IMR-90 (cell line): ENCODE measurements around the gene RAB37. TPM values are rescaled to one million over a fixed set of nuclear protein-coding genes. Genes with fewer than 3 reads are reported as not detected.

Source experiments
- ATAC-seq: fragments of 200-7000 bp; cut with Tn5 transposase; 2 replicates; pipeline ENCODE4 v1.9.1; 2020; ENCODE audit warnings: low read depth, mild to moderate bottlenecking, moderate library complexity
- BruUV-seq: library from RNA; stranded (reverse); fragments of 400-500 nt; replicated peaks from 2 replicates; lab custom pipeline; 2021; lab: Mats Ljungman, UMichigan
- CTCF ChIA-PET: fragments of 300-600 bp; formaldehyde crosslinking; extraction: SDS; loops from one replicate; lab custom pipeline; 2021; ENCODE audit warnings: antibody characterized with exemption; lab: Yijun Ruan, JAX
- POLR2A ChIA-PET: fragments of 300-600 bp; sonication (Branson Sonifier 250); formaldehyde crosslinking; loops from one replicate; lab custom pipeline; 2022; ENCODE audit warnings: antibody characterized with exemption; ENCODE audit not compliant: unreplicated experiment; lab: Charles Lee
- DNase-seq: peaks from one replicate; pipeline ENCODE4 v3.0.0; 2013
- H2AFZ ChIP-seq: replicated peaks from 2 replicates; pipeline ENCODE3; 2013; ENCODE audit warnings: low read length, mild to moderate bottlenecking; ENCODE audit not compliant: poor library complexity
- H2AK5ac ChIP-seq: 2 replicates; pipeline ENCODE4 v1.6.1; 2013; ENCODE audit warnings: low read depth, low read length, inconsistent platforms
- H2AK9ac ChIP-seq: replicated peaks from 2 replicates; pipeline ENCODE3; 2013; ENCODE audit warnings: mild to moderate bottlenecking, low read depth, low read length, moderate library complexity; ENCODE audit not compliant: poor library complexity
- H2BK120ac ChIP-seq: 2 replicates; pipeline ENCODE4 v1.6.1; 2013; ENCODE audit warnings: low read depth, low read length, inconsistent platforms
- H2BK15ac ChIP-seq: 3 replicates; pipeline ENCODE4 v1.6.1; 2013; ENCODE audit warnings: low read depth, low read length, inconsistent platforms
- H2BK20ac ChIP-seq: 2 replicates; pipeline ENCODE4 v1.6.1; 2013; ENCODE audit warnings: low read depth, mild to moderate bottlenecking, inconsistent platforms, low read length, moderate library complexity
- H2BK5ac ChIP-seq: 2 replicates; pipeline ENCODE4 v1.6.1; 2013; ENCODE audit warnings: mild to moderate bottlenecking, low read depth, low read length, inconsistent platforms; ENCODE audit not compliant: poor library complexity, severe bottlenecking
- H3K14ac ChIP-seq: replicated peaks from 2 replicates; pipeline ENCODE4 v1.6.1; 2013; ENCODE audit warnings: low read depth, low read length, inconsistent platforms
- H3K18ac ChIP-seq: 2 replicates; pipeline ENCODE4 v1.6.1; 2013; ENCODE audit warnings: low read depth, low read length, control low read depth
- H3K23ac ChIP-seq: 2 replicates; pipeline ENCODE4 v1.6.1; 2013; ENCODE audit warnings: low read depth, low read length, inconsistent platforms
- H3K27ac ChIP-seq: 2 replicates; pipeline ENCODE4 v1.5.1; 2013; ENCODE audit warnings: mild to moderate bottlenecking, control low read depth, low read length; ENCODE audit not compliant: insufficient read depth
- H3K27me3 ChIP-seq: 2 replicates; pipeline ENCODE4 v1.6.1; 2013; ENCODE audit warnings: low read length; ENCODE audit not compliant: control insufficient read depth, insufficient read depth
- H3K36me3 ChIP-seq: 2 replicates; pipeline ENCODE4 v1.6.1; 2013; ENCODE audit warnings: low read length, mixed read lengths; ENCODE audit not compliant: control insufficient read depth, insufficient read depth
- H3K4ac ChIP-seq: 2 replicates; pipeline ENCODE4 v1.6.1; 2013; ENCODE audit warnings: low read depth, low read length, inconsistent platforms
- H3K4me1 ChIP-seq: 2 replicates; pipeline ENCODE4 v1.6.1; 2013; ENCODE audit warnings: low read length, mixed read lengths; ENCODE audit not compliant: control insufficient read depth, insufficient read depth
- H3K4me2 ChIP-seq: 2 replicates; pipeline ENCODE4 v1.6.1; 2013; ENCODE audit warnings: low read depth, mild to moderate bottlenecking, control low read depth, low read length, moderate library complexity
- H3K4me3 ChIP-seq: 2 replicates; pipeline ENCODE4 v1.5.1; 2013; ENCODE audit warnings: low read depth, mild to moderate bottlenecking, control low read depth, low read length, moderate library complexity; ENCODE audit not compliant: insufficient read depth
- H3K56ac ChIP-seq: 2 replicates; pipeline ENCODE4 v1.6.1; 2013; ENCODE audit warnings: low read length, inconsistent platforms; ENCODE audit not compliant: insufficient read depth; ENCODE audit errors: extremely low read depth
- H3K79me1 ChIP-seq, 2 experiments: 2 replicates each; pipeline ENCODE4 v1.6.1; 2013; ENCODE audit warnings: low read length in 2 of 2, inconsistent platforms in 1 of 2, low read depth in 1 of 2
- H3K9ac ChIP-seq: 2 replicates; pipeline ENCODE4 v1.6.1; 2013; ENCODE audit warnings: low read depth, low read length, control low read depth
- H3K9me1 ChIP-seq: 2 replicates; pipeline ENCODE4 v1.6.1; 2013; ENCODE audit warnings: low read length, inconsistent platforms; ENCODE audit not compliant: insufficient read depth
- H3K9me3 ChIP-seq: 2 replicates; pipeline ENCODE4 v1.6.1; 2013; ENCODE audit warnings: low read length; ENCODE audit not compliant: control insufficient read depth, insufficient read depth
- H4K20me1 ChIP-seq: 2 replicates; pipeline ENCODE4 v1.6.1; 2013; ENCODE audit warnings: low read length, inconsistent platforms; ENCODE audit not compliant: insufficient read depth
- H4K5ac ChIP-seq: 2 replicates; pipeline ENCODE4 v1.6.1; 2013; ENCODE audit warnings: mild to moderate bottlenecking, low read depth, low read length, control low read depth
- H4K8ac ChIP-seq, 2 experiments: 2 replicates each; pipeline ENCODE4 v1.6.1; 2013; ENCODE audit warnings: low read depth in 2 of 2, low read length in 2 of 2, control low read depth in 1 of 2, inconsistent platforms in 1 of 2
- H4K91ac ChIP-seq: 2 replicates; pipeline ENCODE4 v1.6.1; 2013; ENCODE audit warnings: low read depth, low read length, inconsistent platforms; ENCODE audit not compliant: insufficient read depth
- MAZ ChIP-seq: IDR thresholded peaks from 2 replicates; pipeline ENCODE4 v1.6.1; 2012; ENCODE audit warnings: low read depth, mild to moderate bottlenecking, low read length, improper control_type of control experiment, moderate library complexity, borderline replicate concordance
- NFE2L2 ChIP-seq: fragments of 150-350 bp; IDR thresholded peaks from 2 replicates; pipeline ENCODE4 v1.6.1; 2016; ENCODE audit warnings: low read depth, mild to moderate bottlenecking, low read length
- WGBS, 2 experiments: methylation state at CpG; one replicate each; pipeline versions ENCODE4 v1.1.5 to v1.1.7; 2013; ENCODE audit warnings: missing lambda C conversion rate in 2 of 2; ENCODE audit not compliant: insufficient read length in 1 of 2; ENCODE audit errors: extremely low coverage in 2 of 2; 5-methylcytosine and 5-hydroxymethylcytosine counted together
- dilution Hi-C: fragments of 300-500 bp; cut with HindIII; formaldehyde crosslinking; loops from one replicate; pipeline ENCODE4 v1.14.3; 2018; ENCODE audit warnings: low sequenced_read_pairs; ENCODE audit not compliant: unreplicated experiment
- in situ Hi-C: fragments of 300-500 bp; cut with MboI; formaldehyde crosslinking; loops from 3 replicates; pipeline ENCODE4 v1.14.3; 2019; ENCODE audit warnings: low sequenced_read_pairs, inconsistent platforms, mixed read lengths
- intact Hi-C: fragments of 100-400 bp; cut with micrococcal nuclease; formaldehyde crosslinking; loops from 2 replicates; pipeline ENCODE4 v1.10.0; 2022
- polyA plus RNA-seq, 3 experiments: library from polyadenylated mRNA; depleted of rRNA; stranded (reverse); fragments of >200 nt; gene quantifications; 2 replicates each; pipeline ENCODE4 v1.2.3, GENCODE V29; 2012; ENCODE audit warnings: low replicate concordance in 1 of 3
- total RNA-seq: library from RNA; depleted of rRNA; stranded (reverse); fragments of >200 nt; gene quantifications from 2 replicates; pipeline ENCODE4 v1.2.3, GENCODE V29; 2012
- TF ChIP-seq, protein P1 (sequence below): fragments of 150-350 bp; IDR thresholded peaks from 2 replicates; pipeline ENCODE4 v1.6.1; 2016; ENCODE audit warnings: low read depth, mild to moderate bottlenecking, low read length, moderate library complexity, borderline replicate concordance

The RAB37 gene
- total and polyA plus RNA-seq, 2 of the 4 experiments (the other 2 are of a cell fraction) = 0.19 TPM; not detected in 1

GRCh38 chr17:74731347-74731605, 5.8 kb upstream of the RAB37 start:
- no peak for DNase-seq
- H3K27ac ChIP-seq = no peak overlapping the region
- H3K4me1 ChIP-seq = no peaks in the 10 kb centered on the region; the same call in 1 of the 2 replicates
- H3K4ac ChIP-seq = no peak overlapping the region
- H3K79me1 ChIP-seq = no peaks in the 10 kb centered on the region
- no peak overlapping the region for H4K5ac ChIP-seq
- no peak overlapping the region for H3K4me3 ChIP-seq
- no peaks in the 10 kb centered on the region for H4K20me1 ChIP-seq
- CTCF ChIA-PET = no interaction called here
- H2BK15ac ChIP-seq = no peak overlapping the region
- H3K56ac ChIP-seq = no peak overlapping the region
- dilution Hi-C loops = no loop called here
- H2AFZ ChIP-seq = no peak overlapping the region
- no peaks in the 10 kb centered on the region for H3K9me1 ChIP-seq
- BruUV-seq = no TSS peak
- intact Hi-C loops = no loop called here
- no peak overlapping the region for H3K4me2 ChIP-seq
- no peak overlapping the region for H3K23ac ChIP-seq
- no peak overlapping the region for H4K91ac ChIP-seq
- H3K9ac ChIP-seq = no peak overlapping the region
- H2BK20ac ChIP-seq = no peak overlapping the region
- no peak overlapping the region for H2AK5ac ChIP-seq
- no peak overlapping the region for H3K18ac ChIP-seq
- H2BK120ac ChIP-seq = no peak overlapping the region
- ATAC-seq = no peak
- POLR2A ChIA-PET = no interaction called here
- in situ Hi-C loops = no loop called here
- WGBS, 2 experiments = no CpG with 5 or more reads among the region's 4 CpGs
- peaks cover 15% of the 10 kb centered on the region; the same call in 1 of the 2 replicates for H3K27me3 ChIP-seq
- H3K14ac ChIP-seq = no peak overlapping the region
- H3K9me3 ChIP-seq = peaks cover 3% of the 10 kb centered on the region; the same call in 1 of the 2 replicates
- no peak overlapping the region for H4K8ac ChIP-seq
- no peaks in the 10 kb centered on the region for H3K36me3 ChIP-seq
- TF ChIP-seq, protein P1, sequence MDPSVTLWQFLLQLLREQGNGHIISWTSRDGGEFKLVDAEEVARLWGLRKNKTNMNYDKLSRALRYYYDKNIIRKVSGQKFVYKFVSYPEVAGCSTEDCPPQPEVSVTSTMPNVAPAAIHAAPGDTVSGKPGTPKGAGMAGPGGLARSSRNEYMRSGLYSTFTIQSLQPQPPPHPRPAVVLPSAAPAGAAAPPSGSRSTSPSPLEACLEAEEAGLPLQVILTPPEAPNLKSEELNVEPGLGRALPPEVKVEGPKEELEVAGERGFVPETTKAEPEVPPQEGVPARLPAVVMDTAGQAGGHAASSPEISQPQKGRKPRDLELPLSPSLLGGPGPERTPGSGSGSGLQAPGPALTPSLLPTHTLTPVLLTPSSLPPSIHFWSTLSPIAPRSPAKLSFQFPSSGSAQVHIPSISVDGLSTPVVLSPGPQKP = no peak
- TF ChIP-seq MAZ (no peak), NFE2L2 (no peak)
- H2BK5ac ChIP-seq = no peak overlapping the region
- no peak overlapping the region for H2AK9ac ChIP-seq
